ENCODE data around the gene PNMA1.
A peak's percentile ranks its signal among the peaks of the same experiment; 100 is the strongest.

The PNMA1 gene

GRCh38 chr14:73738518-73739173 is 24.5 kb upstream of the PNMA1 start:
- no peak for DNase-seq (ENCODE audit: low spot score)

- no peak for DNase-seq (ENCODE audit: low spot score)
Observed at GRCh38 chr14:73736842-73737241, 22.7 kb upstream of the PNMA1 start.

GRCh38 chr14:73732006-73732405 is 17.8 kb upstream of the PNMA1 start:
- DNase-seq (ENCODE audit: low spot score) = no peak

GRCh38 chr14:73731111-73731510 is 16.9 kb upstream of the PNMA1 start:
- no peak for DNase-seq (ENCODE audit: low spot score)

GRCh38 chr14:73729556-73730265 is 15.5 kb upstream of the PNMA1 start:
- no peak for DNase-seq (ENCODE audit: low spot score)

- DNase-seq (ENCODE audit: low spot score) = peak; percentile 57
Observed at GRCh38 chr14:73728717-73729330, 14.6 kb upstream of the PNMA1 start.

GRCh38 chr14:73727166-73727565 is 13.0 kb upstream of the PNMA1 start:
- DNase-seq (ENCODE audit: low spot score) = no peak

- no peak for DNase-seq (ENCODE audit: low spot score)
Observed at GRCh38 chr14:73726025-73726961, 12.1 kb upstream of the PNMA1 start.

GRCh38 chr14:73725116-73726024 is 11.2 kb upstream of the PNMA1 start:
- no peak for DNase-seq (ENCODE audit: low spot score)

GRCh38 chr14:73724696-73725095 is 10.5 kb upstream of the PNMA1 start:
- no peak for DNase-seq (ENCODE audit: low spot score)

- no peak for DNase-seq (ENCODE audit: low spot score)
Observed at GRCh38 chr14:73723797-73724661, 9.8 kb upstream of the PNMA1 start.

GRCh38 chr14:73723406-73723796 is 9.2 kb upstream of the PNMA1 start:
- DNase-seq (ENCODE audit: low spot score) = no peak

GRCh38 chr14:73722581-73722980 is 8.4 kb upstream of the PNMA1 start:
- DNase-seq (ENCODE audit: low spot score) = no peak

- DNase-seq (ENCODE audit: low spot score) = no peak
Observed at GRCh38 chr14:73721101-73721821, 7.1 kb upstream of the PNMA1 start.

- no peak for DNase-seq (ENCODE audit: low spot score)
Observed at GRCh38 chr14:73720636-73721035, 6.5 kb upstream of the PNMA1 start.

GRCh38 chr14:73719791-73720190 is 5.6 kb upstream of the PNMA1 start:
- no peak for DNase-seq (ENCODE audit: low spot score)

GRCh38 chr14:73719361-73719760 is 5.2 kb upstream of the PNMA1 start:
- DNase-seq (ENCODE audit: low spot score) = no peak

- no peak for DNase-seq (ENCODE audit: low spot score)
Observed at GRCh38 chr14:73718418-73719251, 4.5 kb upstream of the PNMA1 start.

All from SK-N-DZ (cell line).